H1 (cell line): ENCODE data around the gene DYSF. TPM values are rescaled to one million over a fixed set of nuclear protein-coding genes. Genes with fewer than 3 reads are reported as not detected.

Experiments
- CTCF ChIA-PET: fragments of 300-600 bp; sonication (Branson Sonifier 250); formaldehyde crosslinking; loops from one replicate; lab custom pipeline; 2021; ENCODE audit not compliant: partially characterized antibody; lab: Charles Lee
- POLR2A ChIA-PET: fragments of 300-600 bp; sonication (Branson Sonifier 250); formaldehyde crosslinking; loops from one replicate; lab custom pipeline; 2021; ENCODE audit warnings: inconsistent platforms; ENCODE audit not compliant: partially characterized antibody; lab: Charles Lee
- DNase-seq, 2 experiments: peaks; one replicate each; pipeline versions ENCODE4 v3.0.0 to v3.0.0-alpha.2; 2010 to 2022; ENCODE audit warnings: low spot score in 2 of 2, low read depth in 1 of 2, mixed read lengths in 1 of 2
- FAIRE-seq: peaks from 2 replicates; lab custom pipeline; 2011; peaks lifted over from hg19 to GRCh38; lab: Jason Lieb, UNC
- H2AFZ ChIP-seq: 2 replicates; pipeline ENCODE4 v1.8.1; 2012; ENCODE audit warnings: low read length, inconsistent platforms
- H2AK5ac ChIP-seq: 2 replicates; pipeline ENCODE4 v1.6.1; 2013; ENCODE audit warnings: low read depth, low read length
- H2BK120ac ChIP-seq: replicated peaks from 2 replicates; pipeline ENCODE3; 2013; ENCODE audit warnings: low read depth, low read length, inconsistent platforms
- H2BK12ac ChIP-seq: 2 replicates; pipeline ENCODE4 v1.6.1; 2013; ENCODE audit warnings: low read depth, low read length
- H2BK15ac ChIP-seq: 2 replicates; pipeline ENCODE4 v1.6.1; 2013; ENCODE audit warnings: low read length
- H2BK20ac ChIP-seq: 2 replicates; pipeline ENCODE4 v1.6.1; 2013; ENCODE audit warnings: low read length
- H2BK5ac ChIP-seq: 2 replicates; pipeline ENCODE4 v1.6.1; 2013; ENCODE audit warnings: low read depth, low read length
- H3K14ac ChIP-seq: 2 replicates; pipeline ENCODE4 v1.6.1; 2013; ENCODE audit warnings: inconsistent platforms; ENCODE audit not compliant: insufficient read length
- H3K18ac ChIP-seq: 2 replicates; pipeline ENCODE4 v1.6.1; 2013; ENCODE audit warnings: low read length; ENCODE audit errors: extremely low read depth
- H3K23ac ChIP-seq: 2 replicates; pipeline ENCODE4 v1.6.1; 2013; ENCODE audit warnings: inconsistent platforms; ENCODE audit not compliant: insufficient read length
- H3K23me2 ChIP-seq: 2 replicates; pipeline ENCODE4 v1.6.1; 2013; ENCODE audit warnings: low read depth, low read length
- H3K27ac ChIP-seq: 2 replicates; pipeline ENCODE4 v1.6.1; 2011; ENCODE audit warnings: low read depth, low read length, inconsistent platforms
- H3K27me3 ChIP-seq, 4 experiments: replicated peaks in 1 of 4; 1 replicate in 1 of 4; 2 replicates in 3 of 4; pipeline versions ENCODE4 v1.6.1 to v1.8.1; 2011 to 2013; ENCODE audit warnings: low read length in 3 of 4, mild to moderate bottlenecking in 3 of 4, inconsistent platforms in 2 of 4, mixed read lengths in 2 of 4, moderate library complexity in 1 of 4; ENCODE audit not compliant: control insufficient read depth in 3 of 4, insufficient read depth in 3 of 4; ENCODE audit errors: extremely low read depth in 1 of 4
- H3K36me3 ChIP-seq, 4 experiments: 2 replicates each; pipeline versions ENCODE4 v1.6.1 to v1.8.1; 2011 to 2013; ENCODE audit warnings: mild to moderate bottlenecking in 4 of 4, low read length in 3 of 4, moderate library complexity in 2 of 4, control low read depth in 1 of 4, inconsistent platforms in 1 of 4; ENCODE audit not compliant: insufficient read depth in 4 of 4, control insufficient read depth in 2 of 4
- H3K4ac ChIP-seq: replicated peaks from 2 replicates; pipeline ENCODE3; 2013; ENCODE audit warnings: low read length, low read depth, mixed read lengths, inconsistent platforms; ENCODE audit not compliant: insufficient read length
- H3K4me1 ChIP-seq, 4 experiments: replicated peaks in 1 of 4; 1 replicate in 1 of 4; 2 replicates in 3 of 4; pipeline versions ENCODE4 v1.6.1 to v1.8.1; 2011 to 2013; ENCODE audit warnings: low read length in 3 of 4, inconsistent platforms in 2 of 4, mixed read lengths in 1 of 4; ENCODE audit not compliant: insufficient read depth in 4 of 4, control insufficient read depth in 3 of 4
- H3K4me2 ChIP-seq, 2 experiments: 2 replicates each; pipeline versions ENCODE4 v1.6.1 to v1.8.1; 2011 to 2013; ENCODE audit warnings: low read depth in 2 of 2, low read length in 2 of 2, control low read depth in 1 of 2, inconsistent platforms in 1 of 2, mild to moderate bottlenecking in 1 of 2; ENCODE audit not compliant: insufficient read depth in 1 of 2
- H3K4me3 ChIP-seq, 4 experiments: fragments of 200-600, 300-600 bp in 1 of 4; sonication (generic), shearing (Covaris generic), sonication (Bioruptor Twin) in 1 of 4; 2 replicates each; pipeline versions ENCODE4 v1.5.1 to v1.8.1; 2011 to 2016; ENCODE audit warnings: low read length in 4 of 4, low read depth in 3 of 4, control low read depth in 2 of 4, inconsistent platforms in 2 of 4, mild to moderate bottlenecking in 2 of 4, mixed read lengths in 1 of 4, moderate library complexity in 1 of 4; ENCODE audit not compliant: insufficient read depth in 2 of 4; ENCODE audit errors: extremely low read depth in 1 of 4
- H3K56ac ChIP-seq: replicated peaks from 2 replicates; pipeline ENCODE3; 2013; ENCODE audit warnings: low read depth, mild to moderate bottlenecking, mixed read lengths, low read length, inconsistent platforms; ENCODE audit not compliant: insufficient read length
- H3K79me1 ChIP-seq: 2 replicates; pipeline ENCODE4 v1.6.1; 2013; ENCODE audit warnings: low read depth, low read length, control low read depth
- H3K79me2 ChIP-seq, 2 experiments: 2 replicates each; pipeline versions ENCODE4 v1.6.1 to v1.8.1; 2012 to 2013; ENCODE audit warnings: low read length in 2 of 2, mild to moderate bottlenecking in 2 of 2, inconsistent platforms in 1 of 2; ENCODE audit not compliant: insufficient read depth in 2 of 2, control insufficient read depth in 1 of 2
- H3K9ac ChIP-seq, 4 experiments: replicated peaks in 1 of 4; 1 replicate in 1 of 4; 2 replicates in 3 of 4; pipeline versions ENCODE4 v1.6.1 to v1.8.1; 2011 to 2013; ENCODE audit warnings: low read depth in 3 of 4, low read length in 3 of 4, control low read depth in 2 of 4, mild to moderate bottlenecking in 2 of 4, moderate library complexity in 2 of 4, inconsistent platforms in 1 of 4; ENCODE audit errors: extremely low read depth in 1 of 4
- H3K9me3 ChIP-seq, 2 experiments: 2 replicates each; pipeline versions ENCODE4 v1.6.1 to v1.8.1; 2012 to 2013; ENCODE audit warnings: mild to moderate bottlenecking in 2 of 2, moderate library complexity in 2 of 2, control low read depth in 1 of 2, inconsistent platforms in 1 of 2, low read depth in 1 of 2, low read length in 1 of 2, mixed read lengths in 1 of 2; ENCODE audit not compliant: insufficient read depth in 2 of 2
- H4K20me1 ChIP-seq, 2 experiments: replicated peaks in 1 of 2; 2 replicates each; pipeline versions ENCODE3 to v1.8.1; 2011 to 2013; ENCODE audit warnings: inconsistent platforms in 2 of 2, low read length in 2 of 2, mild to moderate bottlenecking in 1 of 2; ENCODE audit not compliant: insufficient read depth in 2 of 2, control insufficient read depth in 1 of 2
- H4K5ac ChIP-seq: 2 replicates; pipeline ENCODE4 v1.6.1; 2013; ENCODE audit warnings: low read length, low read depth, mixed read lengths, inconsistent platforms; ENCODE audit not compliant: insufficient read length
- H4K8ac ChIP-seq: 2 replicates; pipeline ENCODE4 v1.8.0; 2013; ENCODE audit warnings: mild to moderate bottlenecking, moderate library complexity, low read length, inconsistent platforms; ENCODE audit not compliant: insufficient read depth; ENCODE audit errors: extremely low read depth
- H4K91ac ChIP-seq: replicated peaks from 2 replicates; pipeline ENCODE3; 2013; ENCODE audit warnings: low read length, mixed read lengths, inconsistent platforms; ENCODE audit not compliant: insufficient read length
- HDAC6 ChIP-seq: IDR thresholded peaks from one replicate; pipeline ENCODE4 v1.7.1; 2012; ENCODE audit warnings: low read depth, mild to moderate bottlenecking, inconsistent platforms, low read length, moderate library complexity
- KDM5A ChIP-seq: fragments of 200-600 bp; IDR thresholded peaks from 2 replicates; pipeline ENCODE4 v1.7.1; 2012; ENCODE audit warnings: mild to moderate bottlenecking, low read length, inconsistent platforms, mixed read lengths
- NRF1 ChIP-seq: IDR thresholded peaks from 2 replicates; pipeline ENCODE4 v1.6.1; 2011; ENCODE audit warnings: mild to moderate bottlenecking, low read depth, low read length, improper control_type of control experiment
- POLR2A ChIP-seq, 2 experiments: IDR thresholded peaks; 1 replicate in 1 of 2; 2 replicates in 1 of 2; pipeline ENCODE4 v1.6.1; 2011; ENCODE audit warnings: low read depth in 2 of 2, low read length in 2 of 2, mild to moderate bottlenecking in 2 of 2; ENCODE audit errors: control extremely low read depth in 1 of 2
- SIX5 ChIP-seq: IDR thresholded peaks from 2 replicates; pipeline ENCODE4 v1.6.1; 2011; ENCODE audit warnings: mild to moderate bottlenecking, low read depth, low read length
- USF2 ChIP-seq: IDR thresholded peaks from 2 replicates; pipeline ENCODE4 v1.6.1; 2011; ENCODE audit warnings: low read length, improper control_type of control experiment
- WGBS, 2 experiments: shearing (Covaris generic) in 1 of 2; methylation state at CpG; one replicate each; pipeline versions ENCODE4 v1.1.6 to v1.1.7; 2013 to 2015; ENCODE audit warnings: low lambda C conversion rate in 2 of 2, mixed read lengths in 2 of 2, inconsistent platforms in 1 of 2, low coverage in 1 of 2, missing lambda C conversion rate in 1 of 2; ENCODE audit not compliant: insufficient replicate concordance in 2 of 2, insufficient coverage in 1 of 2, insufficient read length in 1 of 2; ENCODE audit errors: extremely low coverage in 1 of 2, missing lambda C conversion rate in 1 of 2; 5-methylcytosine and 5-hydroxymethylcytosine counted together
- polyA plus RNA-seq, 7 experiments: library from polyadenylated mRNA; depleted of rRNA in 3 of 7; stranded (reverse) in 5 of 7; unstranded in 2 of 7; fragments of >200 nt in 5 of 7; fragments of 200-250 nt in 2 of 7; gene quantifications; 1 replicate in 5 of 7; 2 replicates in 1 of 7; 4 replicates in 1 of 7; pipeline versions ENCODE4 v1.2.1 to v1.2.3, GENCODE V29; 2011 to 2013; ENCODE audit warnings: missing spikeins in 2 of 7, mixed read lengths in 2 of 7
- total RNA-seq: library from RNA; stranded (reverse); fragmentation: NEBNext Ultra II Directional; extraction: Animal tissue kit (Norgen Biotek cat#: 25700); gene quantifications from 2 replicates; pipeline ENCODE4 v1.2.1, GENCODE V29; 2021

The DYSF gene
- total and polyA plus RNA-seq, 2 of the 8 experiments (the other 6 are each of a cell fraction or from before 2014, with no cell fraction given) = 5.8 to 7.1 TPM

GRCh38 chr2:71512386-71512785 is 59.0 kb downstream of the DYSF start:
- no peaks in the 10 kb centered on the region for H3K27me3 ChIP-seq

More at GRCh38 chr2:71512386-71512785, 59.0 kb downstream of the DYSF start:
- no peak overlapping the region for H3K23ac ChIP-seq
- H2BK20ac ChIP-seq = no peak overlapping the region
- TF ChIP-seq SIX5 = no peak
- no peak for TF ChIP-seq HDAC6
- no peak for TF ChIP-seq POLR2A (IDR thresholded peaks at IDR 0.05; ENCODE audit: control extremely low read depth in 1 of 2, low read depth in 2 of 2, low read length in 2 of 2)
- no peak for TF ChIP-seq NRF1
- TF ChIP-seq KDM5A = no peak
- TF ChIP-seq USF2 = no peak
- no peak overlapping the region for H4K5ac ChIP-seq
- no peak overlapping the region for H3K4ac ChIP-seq
- FAIRE-seq = no peak
- no peak overlapping the region for H3K56ac ChIP-seq
- no peak overlapping the region for H3K4me3 ChIP-seq
- no peaks in the 10 kb centered on the region for H4K20me1 ChIP-seq
- H3K36me3 ChIP-seq = no peaks in the 10 kb centered on the region
- H4K91ac ChIP-seq = no peak overlapping the region
- no peak overlapping the region for H4K8ac ChIP-seq
- H3K4me1 ChIP-seq = no peaks in the 10 kb centered on the region; a peak in 1 of 7 replicates
- H3K18ac ChIP-seq = no peak overlapping the region
- H3K9ac ChIP-seq = no peak overlapping the region
- H3K9me3 ChIP-seq = no peaks in the 10 kb centered on the region
- H2BK5ac ChIP-seq = no peak overlapping the region
- no peaks in the 10 kb centered on the region for H3K23me2 ChIP-seq
- no peak overlapping the region for H2BK120ac ChIP-seq
- H3K4me2 ChIP-seq = no peak overlapping the region
- CTCF ChIA-PET = interaction anchor here (0.7 to 12.6 kb wide), 11 partner anchors 13 to 357 kb away, joined by 3 to 238 read pairs (median 8); partner anchors contain the start of gene DYSF
- no peaks in the 10 kb centered on the region for H3K79me2 ChIP-seq
- WGBS, 2 experiments = 92% methylated on average over 4 of the region's 4 CpGs; no CpG with 5 or more reads in 1 of the 2 experiments
- no peak for DNase-seq
- H2BK15ac ChIP-seq = no peak overlapping the region
- H3K27ac ChIP-seq = no peak overlapping the region
- no peak overlapping the region for H2AK5ac ChIP-seq
- no peaks in the 10 kb centered on the region for H3K79me1 ChIP-seq
- POLR2A ChIA-PET = no interaction called here
- H3K14ac ChIP-seq = no peak overlapping the region
- no peak overlapping the region for H2BK12ac ChIP-seq
- no peak overlapping the region for H2AFZ ChIP-seq
